ENCODE measurements around the gene PUS10.
"Not testable (repeated sequence)": the region's sequence is repeated elsewhere in the genome, so short reads cannot be mapped to it uniquely, and the experiment has no call there.

DNA sequence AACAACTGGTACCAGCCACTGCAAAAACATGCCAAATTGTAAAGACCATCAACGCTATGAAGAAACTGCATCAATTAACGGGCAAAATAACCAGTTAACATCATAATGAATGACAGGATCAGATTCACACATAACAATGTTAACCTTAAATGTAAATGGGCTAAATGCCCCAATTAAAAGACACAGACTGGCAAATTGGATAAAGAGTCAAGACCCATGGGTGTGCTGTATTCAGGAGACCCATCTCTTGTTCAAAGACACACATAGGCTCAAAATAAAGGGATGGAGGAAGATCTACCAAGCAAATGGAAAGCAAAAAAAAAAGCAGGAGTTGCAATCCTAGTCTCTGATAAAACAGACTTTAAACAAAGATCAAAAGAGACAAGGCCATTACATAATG, 18.6 kb upstream of the PUS10 start:
- TF ChIP-seq, protein P1, sequence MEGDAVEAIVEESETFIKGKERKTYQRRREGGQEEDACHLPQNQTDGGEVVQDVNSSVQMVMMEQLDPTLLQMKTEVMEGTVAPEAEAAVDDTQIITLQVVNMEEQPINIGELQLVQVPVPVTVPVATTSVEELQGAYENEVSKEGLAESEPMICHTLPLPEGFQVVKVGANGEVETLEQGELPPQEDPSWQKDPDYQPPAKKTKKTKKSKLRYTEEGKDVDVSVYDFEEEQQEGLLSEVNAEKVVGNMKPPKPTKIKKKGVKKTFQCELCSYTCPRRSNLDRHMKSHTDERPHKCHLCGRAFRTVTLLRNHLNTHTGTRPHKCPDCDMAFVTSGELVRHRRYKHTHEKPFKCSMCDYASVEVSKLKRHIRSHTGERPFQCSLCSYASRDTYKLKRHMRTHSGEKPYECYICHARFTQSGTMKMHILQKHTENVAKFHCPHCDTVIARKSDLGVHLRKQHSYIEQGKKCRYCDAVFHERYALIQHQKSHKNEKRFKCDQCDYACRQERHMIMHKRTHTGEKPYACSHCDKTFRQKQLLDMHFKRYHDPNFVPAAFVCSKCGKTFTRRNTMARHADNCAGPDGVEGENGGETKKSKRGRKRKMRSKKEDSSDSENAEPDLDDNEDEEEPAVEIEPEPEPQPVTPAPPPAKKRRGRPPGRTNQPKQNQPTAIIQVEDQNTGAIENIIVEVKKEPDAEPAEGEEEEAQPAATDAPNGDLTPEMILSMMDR (IDR thresholded peaks at IDR 0.05; ENCODE audit: low read depth, low read length) = not testable (repeated sequence)
- not testable (repeated sequence) for TF ChIP-seq POLR2A (IDR thresholded peaks at IDR 0.05; ENCODE audit: extremely low read depth, insufficient read length); MYC (IDR thresholded peaks at IDR 0.05; ENCODE audit: low read depth, low read length)
- TF ChIP-seq, protein P2, sequence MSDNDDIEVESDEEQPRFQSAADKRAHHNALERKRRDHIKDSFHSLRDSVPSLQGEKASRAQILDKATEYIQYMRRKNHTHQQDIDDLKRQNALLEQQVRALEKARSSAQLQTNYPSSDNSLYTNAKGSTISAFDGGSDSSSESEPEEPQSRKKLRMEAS (IDR thresholded peaks at IDR 0.05; ENCODE audit: low read depth, low read length) = not testable (repeated sequence)

All from NB4 (cell line).